GF-D8 (cell line): ENCODE measurements around the gene C16orf92.

Source experiments
- DNase-seq: peaks from one replicate; lab custom pipeline; 2025; lab: John Stamatoyannopoulos, UW

Gene C16orf92

DNA sequence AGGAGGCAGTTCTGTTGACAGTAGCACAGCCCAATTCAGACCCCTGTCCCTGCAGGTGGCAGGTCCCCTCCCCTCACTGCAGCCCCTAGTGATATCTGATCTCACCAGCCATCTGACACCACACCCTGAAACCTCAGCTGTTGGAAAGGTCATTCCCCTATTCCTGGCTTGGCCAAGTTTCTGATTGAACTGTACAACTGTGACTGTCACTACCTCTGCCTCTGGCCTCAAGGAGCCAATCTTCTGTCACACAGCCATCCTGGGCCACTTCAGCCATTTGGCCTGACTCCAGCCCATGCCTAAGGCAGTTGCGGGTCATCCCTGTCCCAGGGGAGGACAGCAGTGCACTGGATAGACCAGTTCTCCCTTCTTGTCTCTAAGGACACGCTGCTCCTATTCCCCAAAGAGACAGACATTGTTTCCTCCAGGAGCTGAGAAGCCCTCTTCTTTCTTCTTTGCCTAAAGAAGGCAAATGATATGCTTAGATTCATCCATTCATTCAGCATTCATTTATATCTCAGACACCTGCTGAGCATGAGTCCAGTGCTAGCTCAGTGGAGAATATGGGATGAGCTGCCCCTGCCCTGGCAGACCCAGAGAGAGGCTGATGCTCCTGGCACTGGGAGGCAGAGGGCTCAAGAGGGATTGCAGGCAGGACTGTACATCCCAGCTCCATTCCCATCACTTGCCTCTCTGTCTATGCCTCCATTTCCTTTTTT is 38.0 kb downstream of the C16orf92 start:
- no peak for DNase-seq

DNA sequence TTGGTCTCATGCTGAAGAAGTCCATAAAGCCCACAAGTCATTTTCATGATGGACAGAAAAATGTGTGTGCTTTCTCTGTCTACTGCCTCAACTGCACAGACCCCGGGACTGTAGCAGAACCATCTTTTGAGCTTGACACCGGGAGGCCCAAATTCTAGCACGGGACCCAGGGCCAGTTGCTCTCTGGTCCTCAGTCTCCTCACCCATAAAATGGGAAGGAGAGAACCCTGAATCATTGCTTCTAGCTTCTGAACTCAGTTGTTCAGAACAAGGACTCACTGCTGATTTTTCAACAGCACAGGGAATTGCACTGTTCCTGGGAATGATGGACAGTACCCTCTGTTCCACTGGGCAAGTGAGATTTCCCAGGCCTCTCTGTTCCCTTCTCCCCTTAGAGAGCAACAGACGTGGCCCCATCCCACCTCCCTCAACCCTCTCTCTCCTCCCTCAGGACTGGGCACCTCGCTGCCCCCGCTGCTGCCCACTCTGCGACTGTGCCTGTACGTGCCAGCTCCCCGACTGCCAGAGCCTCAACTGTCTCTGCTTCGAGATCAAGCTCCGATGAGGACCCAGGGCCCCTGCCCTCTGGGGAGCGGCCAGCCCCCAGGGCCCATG is 40.4 kb downstream of the C16orf92 start:
- DNase-seq: no peak

- peak; percentile 58 for DNase-seq
These were observed 41.1 kb downstream of the C16orf92 start for GRCh38 chr16:30063893-30064728.

GRCh38 chr16:30064729-30065101 is 41.7 kb downstream of the C16orf92 start:
- no peak for DNase-seq

GRCh38 chr16:30065102-30065942 is 42.3 kb downstream of the C16orf92 start, which contains the start of gene ALDOA:
ALDOA (plus strand) TSS chr16:30065760; CDS start chr16:30066898, 1,138 bp downstream.
- peak; percentile 96 for DNase-seq

- no peak for DNase-seq
These were observed 43.2 kb downstream of the C16orf92 start for GRCh38 chr16:30065943-30066760.

GRCh38 chr16:30066761-30067583 is 44.0 kb downstream of the C16orf92 start:
- DNase-seq: no peak

- no peak for DNase-seq
These were observed 44.6 kb downstream of the C16orf92 start for GRCh38 chr16:30067584-30067916.

GRCh38 chr16:30068333-30068732 is 45.3 kb downstream of the C16orf92 start:
- no peak for DNase-seq

DNA sequence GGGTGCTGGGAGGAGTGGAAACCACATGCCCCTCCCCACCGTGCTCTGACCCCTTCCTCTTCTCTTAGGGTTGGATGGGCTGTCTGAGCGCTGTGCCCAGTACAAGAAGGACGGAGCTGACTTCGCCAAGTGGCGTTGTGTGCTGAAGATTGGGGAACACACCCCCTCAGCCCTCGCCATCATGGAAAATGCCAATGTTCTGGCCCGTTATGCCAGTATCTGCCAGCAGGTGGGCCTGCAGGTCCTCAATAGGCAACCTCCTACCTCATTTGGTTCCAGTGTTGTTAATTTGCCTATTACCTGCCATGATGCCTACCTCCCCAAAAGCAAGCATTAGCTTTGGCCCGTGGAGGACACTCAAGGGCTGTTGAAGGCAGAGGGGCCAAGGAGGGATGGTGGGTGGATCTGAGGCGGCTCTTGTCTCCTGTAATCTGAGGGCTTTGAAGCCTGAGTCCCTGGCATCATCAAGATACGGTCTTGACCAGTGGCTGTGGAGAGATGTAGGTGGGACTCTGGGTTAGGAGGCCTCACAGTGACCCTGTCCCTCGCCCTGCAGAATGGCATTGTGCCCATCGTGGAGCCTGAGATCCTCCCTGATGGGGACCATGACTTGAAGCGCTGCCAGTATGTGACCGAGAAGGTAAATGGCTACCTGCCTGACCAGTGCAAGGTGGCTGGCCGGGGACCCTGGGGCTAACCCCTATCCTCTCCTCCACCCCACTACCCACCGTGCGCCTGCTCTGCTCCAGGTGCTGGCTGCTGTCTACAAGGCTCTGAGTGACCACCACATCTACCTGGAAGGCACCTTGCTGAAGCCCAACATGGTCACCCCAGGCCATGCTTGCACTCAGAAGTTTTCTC is 46.0 kb downstream of the C16orf92 start:
- no peak for DNase-seq

GRCh38 chr16:30069611-30070462 is 46.8 kb downstream of the C16orf92 start:
- no peak for DNase-seq

DNA sequence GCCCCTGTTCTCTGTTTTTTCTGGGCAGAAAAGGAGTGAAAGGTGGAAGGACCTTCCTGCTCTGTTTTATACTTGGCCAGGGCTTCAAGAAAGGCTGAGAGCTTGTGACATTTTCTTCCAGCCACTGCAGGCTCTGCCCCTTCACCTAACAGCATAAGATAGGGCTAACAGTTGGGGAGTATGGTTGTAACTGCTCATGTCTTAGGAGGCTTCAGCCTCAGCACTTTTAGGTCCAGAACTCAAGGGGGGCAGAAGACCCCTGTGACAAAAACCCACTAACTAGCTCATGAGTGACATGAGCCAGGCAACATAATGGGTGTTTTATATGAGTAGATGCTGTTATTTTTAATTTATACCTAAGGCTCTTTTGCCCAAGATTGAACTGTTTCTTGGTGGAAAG is 47.5 kb downstream of the C16orf92 start:
- no peak for DNase-seq
